ENCODE data around the gene SNX1.
A peak's percentile ranks its signal among the peaks of the same experiment; 100 is the strongest.

The SNX1 gene

GRCh38 chr15:64162478-64162868 lies 66.7 kb downstream of the SNX1 start:
- no peaks in the 10 kb centered on the region; the same call in 1 of the 2 replicates for H3K4me1 ChIP-seq (ENCODE audit: control insufficient read depth, insufficient read depth, low read length)
- CTCF ChIA-PET, result interaction anchor here (1.8 kb wide), 1 partner anchor 9 kb away, joined by 16 read pairs; no protein-coding TSS in a partner anchor

GRCh38 chr15:64162869-64163658 lies 67.3 kb downstream of the SNX1 start, which contains the start of gene PPIB:
Gene PPIB (minus strand): TSS chr15:64163022. CDS start chr15:64162986, 36 bp downstream.
- no peaks in the 10 kb centered on the region; the same call in 1 of the 2 replicates for H3K4me1 ChIP-seq (ENCODE audit: control insufficient read depth, insufficient read depth, low read length)
- CTCF ChIA-PET, result interaction anchor here (0.7 to 1.8 kb wide), 3 partner anchors 10 to 565 kb away, joined by 3 to 16 read pairs (median 5); no protein-coding TSS in a partner anchor
- H3K4me3 ChIP-seq (ENCODE audit: low read depth, low read length), result peak within 1 kb of the TSS; percentile 91
- H3K27ac ChIP-seq (ENCODE audit: extremely low read depth, low read depth, low read length), result peak within 1 kb of the TSS; percentile 64
- H3K9me3 ChIP-seq (ENCODE audit: control insufficient read depth, insufficient read depth, low read depth, low read length), result no peaks in the 10 kb centered on the region
- POLR2A ChIA-PET, result interaction anchor here (0.6 to 2.1 kb wide), 7 partner anchors 10 to 523 kb away, joined by 3 to 12 read pairs (median 4); partner anchors contain the start of genes CSNK1G1 and TRIP4
- peaks cover 12 to 33% of the 10 kb centered on the region in 2 experiments; a peak in 2 of 3 replicates for H3K36me3 ChIP-seq (ENCODE audit: control insufficient read depth in 2 of 2, insufficient read depth in 1 of 2, low read length in 2 of 2)
- TF ChIP-seq RBAK (tag by site-specific recombination; IDR thresholded peaks at IDR 0.05), result no peak
- TF ChIP-seq ZNF624 (tag by site-specific recombination; IDR thresholded peaks at IDR 0.05), result no peak
- TF ChIP-seq ZNF426 (tag by site-specific recombination; IDR thresholded peaks at IDR 0.05), result no peak
- TF ChIP-seq REPIN1 (tag by site-specific recombination; IDR thresholded peaks at IDR 0.05; ENCODE audit: low read depth), result no peak
- no peak for TF ChIP-seq ZBTB44 (tag by site-specific recombination; IDR thresholded peaks at IDR 0.05)
- peak; percentile 83 for TF ChIP-seq SP3 (tag by site-specific recombination; IDR thresholded peaks at IDR 0.05)
- no peak for TF ChIP-seq ZNF521 (tag by site-specific recombination; IDR thresholded peaks at IDR 0.05)
- TF ChIP-seq ZFP37 (tag by site-specific recombination; IDR thresholded peaks at IDR 0.05), result no peak
- peak; percentile 79 for TF ChIP-seq ZNF600 (tag by site-specific recombination; IDR thresholded peaks at IDR 0.05)
- TF ChIP-seq ZNF239 (tag by site-specific recombination; IDR thresholded peaks at IDR 0.05), result no peak
- TF ChIP-seq ZNF623 (tag by site-specific recombination; IDR thresholded peaks at IDR 0.05), result no peak
- TF ChIP-seq ZNF558 (tag by site-specific recombination; IDR thresholded peaks at IDR 0.05), result no peak
- no peak for TF ChIP-seq ZNF549 (tag by site-specific recombination; IDR thresholded peaks at IDR 0.05)
- no peak for TF ChIP-seq ATF2 (tag by site-specific recombination; IDR thresholded peaks at IDR 0.05; ENCODE audit: low read depth)
- 0 out of 2 replicates have a peak, but pooled peaks have one; percentile 33 for TF ChIP-seq ZNF501 (tag by site-specific recombination; IDR thresholded peaks at IDR 0.05)
- TF ChIP-seq ZNF133 (tag by site-specific recombination; IDR thresholded peaks at IDR 0.05), result no peak
- no peak for TF ChIP-seq SCRT1 (tag by site-specific recombination; IDR thresholded peaks at IDR 0.05; ENCODE audit: borderline replicate concordance)
- no peak for TF ChIP-seq ZNF518A (tag by site-specific recombination; conservative IDR thresholded peaks at IDR 0.05; ENCODE audit: low read depth)
- TF ChIP-seq ZNF366 (tag by site-specific recombination; conservative IDR thresholded peaks at IDR 0.05), result no peak
- no peak for TF ChIP-seq ZBTB49 (tag by site-specific recombination; IDR thresholded peaks at IDR 0.05; ENCODE audit: low read depth)
- no peak for TF ChIP-seq GLI4 (tag by site-specific recombination; IDR thresholded peaks at IDR 0.05)
- no peak for TF ChIP-seq ZNF585B (tag by site-specific recombination; IDR thresholded peaks at IDR 0.05)

More at GRCh38 chr15:64162478-64162868, 66.7 kb downstream of the SNX1 start:
- no peak for TF ChIP-seq ZNF157 (tag by site-specific recombination; IDR thresholded peaks at IDR 0.05)
- peak; percentile 27; the same call in 1 of the 2 replicates for TF ChIP-seq ZXDB (tag by site-specific recombination; IDR thresholded peaks at IDR 0.05)
- Histone ChIP-seq H3K27ac (ENCODE audit: extremely low read depth, low read depth, low read length) (peak overlapping the region; percentile 64), H3K4me3 (ENCODE audit: low read depth, low read length) (peak overlapping the region; percentile 91), H3K9me3 (ENCODE audit: control insufficient read depth, insufficient read depth, low read depth, low read length) (no peaks in the 10 kb centered on the region), H3K36me3 (ENCODE audit: control insufficient read depth in 2 of 2, insufficient read depth in 1 of 2, low read length in 2 of 2) (peaks cover 12 to 38% of the 10 kb centered on the region in 2 experiments; a peak in 2 of 3 replicates)
- POLR2A ChIA-PET, result interaction anchor here (0.6 to 2.1 kb wide), 4 partner anchors 9 to 522 kb away, joined by 3 to 12 read pairs (median 5); partner anchors contain the start of gene SNX22

Measured in HEK293 (cell line).